ENCODE measurements around the gene AKAP6. TPM values are rescaled to one million over a fixed set of nuclear protein-coding genes. Genes with fewer than 3 reads are reported as not detected.

Gene AKAP6
- total and polyA plus RNA-seq, 2 of the 8 experiments (the other 6 are each of a cell fraction or from before 2014, with no cell fraction given), result 0.09 to 0.89 TPM

DNA sequence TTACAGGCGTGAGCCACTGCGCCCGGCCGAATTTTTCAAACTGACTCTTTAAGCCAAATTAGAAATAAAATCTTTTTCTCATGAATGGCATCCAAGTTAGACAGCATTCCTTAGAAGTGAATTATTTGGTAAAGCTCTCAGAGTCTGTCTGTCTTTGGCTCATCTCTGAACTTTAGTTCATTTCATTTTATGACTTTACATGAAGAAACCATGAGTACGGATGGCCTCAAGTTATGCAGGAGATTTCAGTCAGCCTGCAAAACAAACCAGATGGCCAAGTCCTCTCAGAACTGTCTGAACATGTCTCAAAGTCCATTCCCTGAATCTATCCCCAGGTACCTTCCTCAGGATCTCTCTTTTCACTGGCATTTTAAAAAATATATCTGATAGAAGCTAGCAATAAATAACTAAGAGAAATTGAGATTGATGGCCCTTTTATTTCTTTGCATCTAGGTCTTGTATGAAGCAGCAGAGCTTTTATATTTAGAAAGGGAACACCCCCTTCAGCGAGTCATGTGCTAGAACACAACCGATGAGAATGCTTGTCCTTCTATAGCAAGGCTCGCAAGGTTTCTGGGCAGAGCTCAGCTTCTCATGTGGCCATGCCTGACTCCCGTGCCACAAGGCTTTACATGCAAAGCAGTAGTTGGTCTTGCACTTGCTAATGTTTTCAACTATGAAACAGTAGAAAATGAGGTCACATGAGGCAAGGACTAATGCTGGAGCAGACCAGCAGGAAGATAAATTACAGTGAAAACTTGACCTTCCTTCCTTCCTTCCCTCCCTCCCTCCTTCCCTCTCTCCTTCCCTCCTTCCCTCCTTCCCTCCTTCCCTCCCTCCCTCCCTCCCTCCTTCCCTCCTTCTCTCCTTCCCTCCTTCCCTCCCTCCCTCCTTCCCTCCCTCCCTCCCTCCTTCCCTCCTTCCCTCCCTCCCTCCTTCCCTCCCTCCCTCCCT lies 125.0 kb downstream of the AKAP6 start:
- CTCF ChIA-PET (ENCODE audit: partially characterized antibody), result interaction anchor here (1.1 to 1.7 kb wide), 2 partner anchors 8 to 208 kb away, joined by 3 to 4 read pairs; no protein-coding TSS in a partner anchor
- no peak for TF ChIP-seq BRCA1 (IDR thresholded peaks at IDR 0.05; ENCODE audit: low read depth, low read length)
- TF ChIP-seq CBX5 (IDR thresholded peaks at IDR 0.05; ENCODE audit: low read depth, low read length), result no peak
- TF ChIP-seq NRF1 (IDR thresholded peaks at IDR 0.05; ENCODE audit: low read depth, low read length), result no peak
- no peak for TF ChIP-seq BACH1 (IDR thresholded peaks at IDR 0.05; ENCODE audit: low read length)
- no peak for TF ChIP-seq RBBP5 (IDR thresholded peaks at IDR 0.05; ENCODE audit: borderline replicate concordance, low read depth, low read length)
- no peak for TF ChIP-seq KDM5A (IDR thresholded peaks at IDR 0.05; ENCODE audit: low read length)
- TF ChIP-seq SP4 (IDR thresholded peaks at IDR 0.05; ENCODE audit: low read length), result no peak
- TF ChIP-seq KDM4A (IDR thresholded peaks at IDR 0.05; ENCODE audit: low read depth, low read length, severe bottlenecking), result no peak

More for the DNA sequence above, 125.0 kb downstream of the AKAP6 start:
- 93% methylated on average over 8 of the region's 9 CpGs; no CpG with 5 or more reads in 1 of the 2 experiments for WGBS, 2 experiments (ENCODE audit: extremely low coverage in 1 of 2, insufficient coverage in 1 of 2, insufficient read length in 1 of 2, insufficient replicate concordance in 2 of 2, low coverage in 1 of 2, low lambda C conversion rate in 2 of 2, missing lambda C conversion rate in 1 of 2)
- Histone ChIP-seq H3K9ac (replicated peaks in 1 of 4; ENCODE audit: extremely low read depth in 1 of 4, low read depth in 3 of 4, low read length in 3 of 4) (no peak overlapping the region), H4K91ac (replicated peaks; ENCODE audit: insufficient read length, low read length) (no peak overlapping the region), H3K23me2 (ENCODE audit: low read depth, low read length) (no peaks in the 10 kb centered on the region), H2BK15ac (ENCODE audit: low read length) (no peak overlapping the region), H3K4ac (replicated peaks; ENCODE audit: insufficient read length, low read depth, low read length) (no peak overlapping the region), H4K8ac (ENCODE audit: extremely low read depth, insufficient read depth, low read length) (no peak overlapping the region), H4K20me1 (replicated peaks in 1 of 2; ENCODE audit: control insufficient read depth in 1 of 2, insufficient read depth in 2 of 2, low read length in 2 of 2) (no peaks in the 10 kb centered on the region), H3K9me3 (ENCODE audit: insufficient read depth in 2 of 2, low read depth in 1 of 2, low read length in 1 of 2) (no peaks in the 10 kb centered on the region), H3K79me1 (ENCODE audit: low read depth, low read length) (no peaks in the 10 kb centered on the region), H3K27me3 (replicated peaks in 1 of 4; ENCODE audit: control insufficient read depth in 3 of 4, extremely low read depth in 1 of 4, insufficient read depth in 3 of 4, low read length in 3 of 4) (no peaks in the 10 kb centered on the region), H2AFZ (ENCODE audit: low read length) (peak overlapping the region; percentile 96), H3K36me3 (ENCODE audit: control insufficient read depth in 2 of 4, insufficient read depth in 4 of 4, low read length in 3 of 4) (no peaks in the 10 kb centered on the region), H3K27ac (ENCODE audit: low read depth, low read length) (no peak overlapping the region), H2BK5ac (ENCODE audit: low read depth, low read length) (no peak overlapping the region), H3K18ac (ENCODE audit: extremely low read depth, low read length) (no peak overlapping the region), H2BK20ac (ENCODE audit: low read length) (no peak overlapping the region), H3K4me2 (ENCODE audit: insufficient read depth in 1 of 2, low read depth in 2 of 2, low read length in 2 of 2) (no peak overlapping the region), H3K4me3 (ENCODE audit: extremely low read depth in 1 of 4, insufficient read depth in 2 of 4, low read depth in 3 of 4, low read length in 4 of 4) (no peak overlapping the region), H3K79me2 (ENCODE audit: control insufficient read depth in 1 of 2, insufficient read depth in 2 of 2, low read length in 2 of 2) (no peaks in the 10 kb centered on the region), H4K5ac (ENCODE audit: insufficient read length, low read depth, low read length) (no peak overlapping the region), H2BK120ac (replicated peaks; ENCODE audit: low read depth, low read length) (no peak overlapping the region), H3K14ac (ENCODE audit: insufficient read length) (no peak overlapping the region), H3K56ac (replicated peaks; ENCODE audit: insufficient read length, low read depth, low read length) (no peak overlapping the region), H2BK12ac (ENCODE audit: low read depth, low read length) (no peak overlapping the region), H2AK5ac (ENCODE audit: low read depth, low read length) (no peak overlapping the region), H3K23ac (ENCODE audit: insufficient read length) (no peak overlapping the region), H3K4me1 (replicated peaks in 1 of 4; ENCODE audit: control insufficient read depth in 3 of 4, insufficient read depth in 4 of 4, low read length in 3 of 4) (no peaks in the 10 kb centered on the region)
- DNase-seq (ENCODE audit: low read depth in 1 of 2, low spot score in 2 of 2), result no peak
- FAIRE-seq, result no peak
- POLR2A ChIA-PET (ENCODE audit: partially characterized antibody), result no interaction called here
